Measurements from ENCODE around the gene CD300C. TPM values are rescaled to one million over a fixed set of nuclear protein-coding genes. Genes with fewer than 3 reads are reported as not detected.

The CD300C gene
- total RNA-seq, 1 donor from 2014 or later = not detected

- DNase-seq (ENCODE audit: low spot score in 2 of 2, unreplicated experiment in 2 of 2) = no peak
- Mint-ChIP-seq H3K4me3 (no peak overlapping the region), H3K27ac (no peak overlapping the region), H3K36me3 (no peaks in the 10 kb centered on the region), H3K27me3 (ENCODE audit: low read depth) (peaks cover 23% of the 10 kb centered on the region), H3K9me3 (no peaks in the 10 kb centered on the region), H3K4me1 (peaks cover 1% of the 10 kb centered on the region)
- no peak for TF ChIP-seq CTCF (IDR thresholded peaks at IDR 0.05; ENCODE audit: unreplicated experiment)
These were observed 27.3 kb upstream of the CD300C start for GRCh38 chr17:74573169-74573568.

GRCh38 chr17:74571621-74572270, 25.8 kb upstream of the CD300C start:
- DNase-seq (ENCODE audit: low spot score in 2 of 2, unreplicated experiment in 2 of 2) = no peak
- no peak for TF ChIP-seq CTCF (IDR thresholded peaks at IDR 0.05; ENCODE audit: unreplicated experiment)
- H3K4me1 Mint-ChIP-seq = peaks cover 2% of the 10 kb centered on the region
- H3K4me3 Mint-ChIP-seq = no peak overlapping the region
- no peaks in the 10 kb centered on the region for H3K36me3 Mint-ChIP-seq
- H3K27ac Mint-ChIP-seq = no peak overlapping the region
- no peaks in the 10 kb centered on the region for H3K9me3 Mint-ChIP-seq
- H3K27me3 Mint-ChIP-seq (ENCODE audit: low read depth) = peaks cover 23% of the 10 kb centered on the region

GRCh38 chr17:74569020-74570003, 23.4 kb upstream of the CD300C start:
- Mint-ChIP-seq H3K36me3 (no peaks in the 10 kb centered on the region), H3K27me3 (ENCODE audit: low read depth) (peaks cover 14% of the 10 kb centered on the region), H3K9me3 (no peaks in the 10 kb centered on the region), H3K4me1 (peaks cover 2% of the 10 kb centered on the region), H3K4me3 (no peak overlapping the region), H3K27ac (no peak overlapping the region)
- no peak for DNase-seq (ENCODE audit: low spot score in 2 of 2, unreplicated experiment in 2 of 2)
- TF ChIP-seq CTCF (IDR thresholded peaks at IDR 0.05; ENCODE audit: unreplicated experiment) = no peak

GRCh38 chr17:74568106-74568873, 22.4 kb upstream of the CD300C start:
- Mint-ChIP-seq H3K27ac (peak overlapping the region; percentile 4), H3K4me3 (no peak overlapping the region), H3K36me3 (no peaks in the 10 kb centered on the region), H3K9me3 (no peaks in the 10 kb centered on the region), H3K4me1 (peaks cover 2% of the 10 kb centered on the region), H3K27me3 (ENCODE audit: low read depth) (peaks cover 14% of the 10 kb centered on the region)
- no peak for DNase-seq (ENCODE audit: low spot score in 2 of 2, unreplicated experiment in 2 of 2)
- no peak for TF ChIP-seq CTCF (IDR thresholded peaks at IDR 0.05; ENCODE audit: unreplicated experiment)

GRCh38 chr17:74567397-74567796, 21.5 kb upstream of the CD300C start, which contains the start of gene CD300H:
Gene CD300H (minus strand): TSS chr17:74567509.
- H3K36me3 Mint-ChIP-seq = no peaks in the 10 kb centered on the region
- H3K9me3 Mint-ChIP-seq = no peaks in the 10 kb centered on the region
- no peak within 1 kb of the TSS for H3K4me3 Mint-ChIP-seq
- DNase-seq (ENCODE audit: low spot score in 2 of 2, unreplicated experiment in 2 of 2) = no peak
- H3K27me3 Mint-ChIP-seq (ENCODE audit: low read depth) = peaks cover 14% of the 10 kb centered on the region
- H3K27ac Mint-ChIP-seq = peak within 1 kb of the TSS; percentile 4
- peaks cover 2% of the 10 kb centered on the region for H3K4me1 Mint-ChIP-seq
- TF ChIP-seq CTCF (IDR thresholded peaks at IDR 0.05; ENCODE audit: unreplicated experiment) = no peak

All from mesothelial cell of epicardium (in vitro differentiated cells).